IPS DF 19.7 (cell line): ENCODE results near the gene CORO1C.
"Not testable (repeated sequence)": the region's sequence is repeated elsewhere in the genome, so short reads cannot be mapped to it uniquely, and the experiment has no call there.

Experiments used
- DNase-seq: peaks from one replicate; pipeline ENCODE4 v3.0.0-alpha.2; 2013; ENCODE audit warnings: low read depth, low spot score

CORO1C gene

GRCh38 chr12:108731105-108731865 lies at the start of gene CORO1C:
Gene CORO1C, minus strand, starts transcription at chr12:108731518. Its CDS starts 30,200 bp downstream, at chr12:108701318.
- peak; percentile 54 for DNase-seq

DNA sequence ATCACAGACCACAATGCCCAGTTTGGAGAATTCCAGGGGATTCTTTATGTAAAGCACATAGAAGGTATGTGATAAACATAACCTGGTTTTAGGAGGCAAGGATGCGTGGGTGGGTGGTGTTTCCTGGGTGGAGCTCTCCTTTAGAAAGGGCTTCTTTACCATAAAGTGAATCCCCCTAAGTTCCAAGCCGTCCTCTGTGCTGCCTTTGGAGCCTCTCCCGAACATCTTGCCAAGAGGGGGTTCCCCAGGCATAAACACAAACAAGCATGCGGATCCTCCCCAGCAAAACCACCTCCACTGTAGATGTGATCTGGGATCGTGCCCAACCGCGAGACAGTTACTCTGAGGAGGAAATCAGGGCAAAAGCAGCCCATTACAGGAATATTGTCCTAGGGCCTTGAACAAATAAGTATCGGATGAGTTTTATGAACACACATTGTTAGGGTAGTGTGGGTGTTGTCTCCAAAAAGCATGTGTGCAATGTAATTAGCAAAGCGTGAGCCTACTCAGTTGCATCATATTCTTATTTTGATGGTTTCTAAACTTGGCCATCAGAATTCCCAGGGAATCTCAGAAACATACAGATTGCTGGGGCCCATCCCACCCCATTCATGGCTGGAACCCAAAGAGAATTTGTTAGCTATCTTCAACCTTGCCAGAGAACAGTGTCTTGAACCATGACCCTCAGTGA lies 48.8 kb upstream of the CORO1C start:
- DNase-seq, result no peak

- no peak for DNase-seq
These were observed 46.7 kb upstream of the CORO1C start for GRCh38 chr12:108778053-108778452.

DNA sequence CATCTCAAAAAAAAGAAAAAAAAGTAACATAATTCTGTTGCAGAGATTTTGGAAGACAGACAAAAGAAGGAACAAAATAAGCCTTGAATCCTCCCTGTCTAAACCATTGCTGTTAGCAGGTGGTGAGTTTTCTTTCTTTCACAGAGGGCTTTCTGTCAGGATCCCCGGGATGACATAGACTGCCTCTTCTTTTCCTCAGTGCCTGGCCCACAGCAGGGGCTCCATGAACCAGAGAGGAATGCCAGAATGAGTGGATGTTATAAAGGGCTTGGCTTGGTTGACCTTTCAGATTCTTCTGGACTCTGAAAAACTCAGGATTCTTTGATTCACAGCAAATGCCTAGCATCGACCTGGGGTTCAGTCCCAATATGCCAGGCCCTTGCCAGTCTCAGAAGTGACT lies 45.8 kb upstream of the CORO1C start:
- DNase-seq, result no peak

DNA sequence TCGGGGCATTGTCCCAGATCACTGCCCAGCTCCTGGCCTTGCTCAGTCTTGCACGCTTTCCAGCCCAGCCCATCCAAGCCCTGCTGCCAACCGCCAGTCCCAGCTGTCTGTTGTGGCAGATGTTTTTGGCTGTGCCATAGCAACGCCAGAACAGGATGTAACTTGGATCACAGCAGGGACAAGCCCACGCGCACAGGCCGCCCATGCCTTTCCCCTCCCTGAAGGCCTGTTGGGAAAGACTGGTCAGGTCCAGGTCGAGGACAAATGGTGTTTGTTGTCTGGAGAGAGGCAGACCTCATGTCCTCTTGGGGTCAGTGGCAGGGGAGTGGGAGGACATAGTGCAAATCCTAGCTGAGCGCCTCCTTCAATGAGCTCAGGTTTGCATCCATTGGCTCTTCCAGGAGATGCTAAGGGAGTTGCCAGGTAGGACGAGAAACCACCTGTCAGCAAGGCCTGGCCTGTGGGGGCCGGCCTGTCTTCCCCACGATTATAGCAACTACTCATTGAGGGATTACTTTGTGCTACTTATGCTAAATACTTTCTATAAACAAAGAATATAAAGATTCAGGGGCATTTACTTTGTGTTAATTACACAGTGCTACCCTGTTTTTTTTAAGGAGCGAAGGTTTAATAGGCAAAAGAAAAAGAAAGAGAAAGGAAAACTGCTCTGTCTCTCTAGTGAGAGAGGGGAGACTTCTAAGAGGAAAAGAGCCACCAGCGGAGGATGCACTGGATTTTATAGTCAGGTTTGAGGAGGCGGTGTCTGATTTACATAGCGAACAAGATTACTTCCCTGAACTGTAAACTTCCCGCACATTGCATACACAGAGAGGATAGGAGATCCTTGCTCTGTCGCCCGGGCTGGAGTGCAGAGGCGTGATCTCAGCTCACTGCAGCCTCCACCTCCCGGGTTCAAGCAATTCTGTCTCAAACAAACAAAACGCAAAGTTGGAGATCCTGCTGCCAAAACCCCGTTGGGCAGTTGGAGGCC lies 42.8 kb upstream of the CORO1C start:
- DNase-seq, result no peak

GRCh38 chr12:108772891-108773797 lies 41.8 kb upstream of the CORO1C start:
- DNase-seq, result no peak

- no peak for DNase-seq
These were observed 40.9 kb upstream of the CORO1C start for GRCh38 chr12:108772247-108772646.

DNA sequence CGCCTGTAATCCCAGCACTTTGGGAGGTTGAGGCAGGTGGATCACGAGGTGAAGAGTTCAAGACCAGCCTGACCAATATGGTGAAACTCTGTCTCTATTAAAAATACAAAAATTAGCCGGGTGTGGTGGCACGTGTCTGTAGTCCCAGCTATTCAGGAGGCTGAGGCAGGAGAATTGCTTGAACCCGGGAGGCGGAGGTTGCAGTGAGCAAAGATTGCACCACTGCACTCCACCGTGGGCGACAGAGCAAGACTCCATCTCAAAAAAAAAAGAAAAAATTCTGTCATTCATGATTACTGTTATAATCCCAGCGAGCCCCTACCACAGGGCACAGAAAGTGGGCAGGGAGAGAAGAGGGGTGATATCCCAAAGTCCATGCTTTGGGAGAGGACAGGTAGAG lies 40.5 kb upstream of the CORO1C start:
- not testable (repeated sequence) for DNase-seq

DNA sequence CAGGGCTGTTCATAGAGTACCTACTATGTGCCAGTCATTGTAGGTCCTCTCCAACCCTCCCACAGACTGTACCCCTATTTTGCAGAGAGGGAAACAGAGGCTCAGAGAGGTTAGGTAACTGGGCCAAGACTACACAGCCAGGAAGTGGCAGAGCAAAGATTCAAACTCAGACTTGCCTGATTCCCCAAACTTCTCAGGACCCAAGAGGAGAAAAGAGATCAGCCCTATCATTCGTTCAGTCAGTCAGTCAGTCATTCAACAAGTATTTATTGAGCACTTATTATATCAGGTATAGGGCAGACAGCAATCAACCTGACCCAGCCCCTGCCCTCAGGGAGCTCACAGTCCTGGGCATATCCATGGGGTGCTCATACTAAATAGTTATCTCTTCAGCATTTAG lies 39.6 kb upstream of the CORO1C start:
- DNase-seq, result no peak

- DNase-seq, result no peak
These were observed 39.0 kb upstream of the CORO1C start for GRCh38 chr12:108770269-108770829.

- DNase-seq, result no peak
These were observed 37.5 kb upstream of the CORO1C start for GRCh38 chr12:108768591-108769500.

DNA sequence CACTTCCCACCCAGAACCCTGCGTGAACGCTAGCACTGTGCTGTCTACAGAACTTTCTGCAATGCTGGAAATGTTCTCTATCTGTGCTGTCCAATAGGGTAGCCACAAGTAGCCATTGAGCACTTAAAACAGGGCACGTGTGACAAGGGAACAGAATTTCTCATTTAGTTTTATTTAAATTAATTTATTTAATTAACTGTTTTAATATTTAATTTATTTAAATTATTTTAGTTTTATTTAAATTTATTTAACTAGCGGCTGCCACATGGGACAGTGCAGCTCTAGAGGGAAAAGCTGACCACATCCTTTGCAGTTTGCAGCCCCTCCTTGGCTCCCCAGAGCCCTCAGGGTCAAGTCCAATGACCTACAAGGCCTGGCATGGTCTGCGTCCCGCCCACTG lies 35.0 kb upstream of the CORO1C start:
- no peak for DNase-seq

DNA sequence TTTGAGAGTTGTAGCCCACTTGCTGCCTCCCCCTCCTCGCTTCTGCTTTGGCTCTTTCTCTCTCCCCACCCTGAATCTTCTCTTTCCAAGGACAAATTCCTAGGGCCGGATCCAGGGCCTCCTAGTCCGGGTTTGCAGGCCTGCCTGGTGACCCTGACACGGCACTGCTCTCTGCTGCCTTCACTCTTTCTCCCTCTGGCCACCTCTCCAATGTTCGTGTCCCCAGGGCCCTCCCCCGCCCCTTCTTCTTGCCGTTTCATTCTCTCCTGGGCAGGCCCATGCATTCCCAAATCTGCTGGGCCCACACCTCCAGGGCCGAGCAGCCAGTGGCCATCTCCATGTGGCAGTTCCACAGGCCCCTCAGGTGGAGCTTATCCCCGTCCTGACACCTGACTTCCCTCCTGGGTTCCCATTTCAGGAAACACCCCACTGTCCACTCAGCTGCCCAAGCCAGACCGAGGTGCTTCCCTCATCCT lies 34.0 kb upstream of the CORO1C start:
- no peak for DNase-seq

- no peak for DNase-seq
These were observed 33.4 kb upstream of the CORO1C start for GRCh38 chr12:108764540-108765288.

DNA sequence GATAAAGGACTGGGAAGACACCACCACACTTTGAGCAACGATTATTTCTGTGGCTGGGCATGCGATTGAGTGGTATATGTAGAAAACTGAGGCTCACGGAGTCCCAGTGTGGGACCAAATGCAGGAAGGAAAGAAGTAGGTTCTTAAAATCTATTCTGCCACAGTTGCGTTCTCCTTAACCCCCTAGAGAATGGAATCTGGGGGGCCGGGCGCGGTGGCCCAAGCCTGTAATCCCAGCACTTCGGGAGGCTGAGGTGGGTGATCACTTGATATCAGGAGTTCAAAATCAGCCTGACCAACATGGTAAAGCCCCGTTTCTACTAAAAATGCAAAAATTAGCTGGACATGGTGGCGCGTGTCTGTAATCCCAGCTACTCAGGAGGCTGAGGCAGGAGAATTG lies 29.9 kb upstream of the CORO1C start:
- DNase-seq, result no peak

DNA sequence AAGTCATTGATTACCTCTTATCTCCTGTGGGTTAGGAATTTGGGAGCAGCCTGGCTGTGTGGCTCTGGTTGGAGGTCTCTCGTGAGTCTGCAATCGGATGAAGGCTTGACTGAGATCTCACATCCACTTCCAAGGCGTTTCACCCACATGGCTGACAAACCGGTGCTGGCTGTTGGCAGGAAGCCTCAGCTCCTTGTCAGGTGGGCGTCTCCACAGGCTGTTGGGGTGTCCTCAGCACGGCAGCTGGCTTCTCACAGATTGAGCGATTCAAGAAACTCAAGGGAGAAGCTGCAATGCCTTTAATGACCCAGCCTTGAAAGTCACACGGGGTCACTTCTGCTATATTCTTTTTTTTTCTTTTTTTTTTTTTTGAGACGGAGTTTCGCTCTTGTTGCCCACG lies 28.6 kb upstream of the CORO1C start:
- DNase-seq, result no peak

- DNase-seq, result no peak
These were observed 26.5 kb upstream of the CORO1C start for GRCh38 chr12:108757856-108758255.

DNA sequence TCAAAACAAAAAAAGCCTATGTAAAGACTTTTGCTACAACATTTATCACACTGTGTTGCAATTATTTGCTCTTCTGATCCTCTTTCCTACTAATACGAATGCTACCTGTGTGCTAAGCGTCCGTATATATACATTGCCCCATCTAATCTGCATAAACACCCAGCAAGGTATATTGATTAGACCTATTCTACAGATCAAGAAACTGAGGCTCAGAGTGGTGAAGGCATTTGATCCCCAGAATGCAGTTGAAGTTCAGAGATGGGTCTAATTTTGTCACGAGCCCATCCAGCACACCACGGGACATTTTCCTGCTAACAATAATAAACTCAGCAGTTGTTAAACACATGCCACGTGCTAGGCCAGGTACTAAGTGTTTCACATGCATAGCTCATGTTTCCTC lies 25.1 kb upstream of the CORO1C start:
- no peak for DNase-seq

GRCh38 chr12:108755481-108755880 lies 24.2 kb upstream of the CORO1C start:
- DNase-seq, result no peak
